Measurements from ENCODE around the gene ORAI3. TPM values are rescaled to one million over a fixed set of nuclear protein-coding genes. Genes with fewer than 3 reads are reported as not detected.

The ORAI3 gene
- total and polyA plus RNA-seq, 9 donors: 21.5 to 30.8 (median 25.2) TPM

GRCh38 chr16:31003744-31004143, 54.9 kb downstream of the ORAI3 start:
- WGBS, 3 donors: 89 to 93% (median 91%) methylated on average over 6 of the region's 6 CpGs

More at GRCh38 chr16:31003744-31004143, 54.9 kb downstream of the ORAI3 start:
- Histone ChIP-seq H3K9me3 (no peaks in the 10 kb centered on the region), H3K27me3 (no peaks in the 10 kb centered on the region), H3K4me1 (ENCODE audit: insufficient read depth) (peaks cover 11% of the 10 kb centered on the region), H3K36me3 (no peaks in the 10 kb centered on the region), H3K4me3 (no peak overlapping the region), H3K27ac (no peak overlapping the region)
- intact Hi-C loops (cut with DNase I): no loop called here
- no peak for TF ChIP-seq CTCF (IDR thresholded peaks at IDR 0.05)
- no peak for TF ChIP-seq EP300 (IDR thresholded peaks at IDR 0.05)
- TF ChIP-seq POLR2A (IDR thresholded peaks at IDR 0.05): no peak
- DNase-seq: no peak

Small RNAs within 50 kb of the gene (small RNA-seq; reads per million reads assigned to genes)
- not detected for gene AC135048.1

Other genes with a start within 250 kb of the ORAI3 start
- 10 to 100 TPM; 11.4 to 73.1 (median 55.1) TPM for gene SRCAP, start 249.9 kb upstream of the ORAI3 start, total RNA-seq
- gene SRCAP, start 249.9 kb upstream of the ORAI3 start, polyA plus RNA-seq: 10 to 100 TPM; 13.5 to 20.9 TPM
- 10 to 100 TPM; 14.2 to 41.6 (median 21.0) TPM for gene PHKG2, start 200.6 kb upstream of the ORAI3 start, total RNA-seq
- gene PHKG2, start 200.6 kb upstream of the ORAI3 start, polyA plus RNA-seq: 10 to 100 TPM; 13.1 to 20.6 TPM
- 10 to 100 TPM in 1 of 7 donors, 1 to 10 TPM in 6; 1.2 to 27.0 (median 5.1) TPM for gene CFAP119, start 187.0 kb upstream of the ORAI3 start, total RNA-seq
- gene CFAP119, start 187.0 kb upstream of the ORAI3 start, polyA plus RNA-seq: 1 to 10 TPM; 2.1 to 4.6 TPM
- gene RNF40, start 186.7 kb upstream of the ORAI3 start, total RNA-seq: 100 to 1,000 TPM in 3 of 7 donors, 10 to 100 TPM in 4; 74.4 to 143 (median 94.3) TPM
- 100 to 1,000 TPM in 1 of 2 donors, 10 to 100 TPM in 1; 67.2 to 110 TPM for gene RNF40, start 186.7 kb upstream of the ORAI3 start, polyA plus RNA-seq
- 10 to 100 TPM in 6 of 7 donors, 1 to 10 TPM in 1; 9.4 to 26.3 (median 21.9) TPM for gene ZNF629, start 161.9 kb upstream of the ORAI3 start, total RNA-seq
- 10 to 100 TPM in 1 of 2 donors, 1 to 10 TPM in 1; 8.2 to 12.4 TPM for gene ZNF629, start 161.9 kb upstream of the ORAI3 start, polyA plus RNA-seq
- gene BCL7C, start 55.0 kb upstream of the ORAI3 start, total RNA-seq: 10 to 100 TPM; 34.4 to 54.8 (median 49.0) TPM
- 10 to 100 TPM; 13.3 to 44.1 TPM for gene BCL7C, start 55.0 kb upstream of the ORAI3 start, polyA plus RNA-seq
- 10 to 100 TPM in 5 of 7 donors, 1 to 10 TPM in 2; 7.0 to 22.4 (median 14.4) TPM for gene CTF1, start 52.5 kb upstream of the ORAI3 start, total RNA-seq
- gene CTF1, start 52.5 kb upstream of the ORAI3 start, polyA plus RNA-seq: 10 to 100 TPM in 1 of 2 donors, 1 to 10 TPM in 1; 7.9 to 16.2 TPM
- gene FBXL19, start 25.5 kb upstream of the ORAI3 start, total RNA-seq: 10 to 100 TPM; 10.2 to 24.3 (median 15.4) TPM
- gene FBXL19, start 25.5 kb upstream of the ORAI3 start, polyA plus RNA-seq: 10 to 100 TPM in 1 of 2 donors, 1 to 10 TPM in 1; 1.6 to 12.4 TPM
- 10 to 100 TPM in 5 of 7 donors, 1 to 10 TPM in 2; 5.0 to 31.8 (median 24.9) TPM for gene SETD1A, start 8.7 kb downstream of the ORAI3 start, total RNA-seq
- gene SETD1A, start 8.7 kb downstream of the ORAI3 start, polyA plus RNA-seq: 10 to 100 TPM in 1 of 2 donors, 1 to 10 TPM in 1; 5.8 to 17.1 TPM
- 10 to 100 TPM in 4 of 7 donors, 1 to 10 TPM in 3; 8.0 to 24.5 (median 10.5) TPM for gene HSD3B7, start 36.1 kb downstream of the ORAI3 start, total RNA-seq
- gene HSD3B7, start 36.1 kb downstream of the ORAI3 start, polyA plus RNA-seq: 1 to 10 TPM; 3.9 to 8.0 TPM
- gene STX1B, start 61.6 kb downstream of the ORAI3 start, total RNA-seq: 1 to 10 TPM in 4 of 7 donors, under 1 TPM in 3; 0.34 to 1.5 (median 1.0) TPM
- gene STX1B, start 61.6 kb downstream of the ORAI3 start, polyA plus RNA-seq: under 1 TPM; 0.36 to 0.57 TPM
- 10 to 100 TPM; 26.2 to 73.8 (median 59.2) TPM for gene STX4, start 84.5 kb downstream of the ORAI3 start, total RNA-seq
- 10 to 100 TPM; 34.4 to 53.7 TPM for gene STX4, start 84.5 kb downstream of the ORAI3 start, polyA plus RNA-seq
- 1 to 10 TPM; 4.2 to 7.4 (median 5.7) TPM for gene ZNF668, start 125.2 kb downstream of the ORAI3 start, total RNA-seq
- 1 to 10 TPM; 1.3 to 6.7 TPM for gene ZNF668, start 125.2 kb downstream of the ORAI3 start, polyA plus RNA-seq
- gene ZNF646, start 125.4 kb downstream of the ORAI3 start, total RNA-seq: 10 to 100 TPM; 12.4 to 16.3 (median 14.8) TPM
- 10 to 100 TPM in 1 of 2 donors, 1 to 10 TPM in 1; 2.3 to 12.0 TPM for gene ZNF646, start 125.4 kb downstream of the ORAI3 start, polyA plus RNA-seq
- gene PRSS53, start 139.9 kb downstream of the ORAI3 start, total RNA-seq: 1 to 10 TPM; 1.1 to 2.9 (median 1.5) TPM
- gene PRSS53, start 139.9 kb downstream of the ORAI3 start, polyA plus RNA-seq: 1 to 10 TPM in 1 of 2 donors, under 1 TPM in 1; 0.30 to 1.4 TPM
- 100 to 1,000 TPM in 1 of 7 donors, 10 to 100 TPM in 6; 72.1 to 114 (median 84.5) TPM for gene VKORC1, start 145.7 kb downstream of the ORAI3 start, total RNA-seq
- gene VKORC1, start 145.7 kb downstream of the ORAI3 start, polyA plus RNA-seq: 100 to 1,000 TPM; 117 to 141 TPM
- 10 to 100 TPM; 34.1 to 51.9 (median 40.5) TPM for gene BCKDK, start 159.3 kb downstream of the ORAI3 start, total RNA-seq
- 10 to 100 TPM; 18.6 to 29.2 TPM for gene BCKDK, start 159.3 kb downstream of the ORAI3 start, polyA plus RNA-seq
- gene KAT8, start 168.6 kb downstream of the ORAI3 start, total RNA-seq: 100 to 1,000 TPM in 4 of 7 donors, 10 to 100 TPM in 3; 71.5 to 129 (median 105) TPM
- 10 to 100 TPM; 66.4 to 87.0 TPM for gene KAT8, start 168.6 kb downstream of the ORAI3 start, polyA plus RNA-seq
- gene PRSS8, start 186.7 kb downstream of the ORAI3 start, total RNA-seq: 10 to 100 TPM in 1 of 7 donors, 1 to 10 TPM in 4, not detected in 2; 1.4 to 47.0 (median 2.4) TPM
- gene PRSS8, start 186.7 kb downstream of the ORAI3 start, polyA plus RNA-seq: under 1 TPM in 1 of 2 donors, not detected in 1; 0.05 TPM
- gene PRSS36, start 201.0 kb downstream of the ORAI3 start, total RNA-seq: 1 to 10 TPM in 4 of 7 donors, under 1 TPM in 2, not detected in 1; 0.28 to 2.1 (median 1.3) TPM
- under 1 TPM in 1 of 2 donors, not detected in 1; 0.96 TPM for gene PRSS36, start 201.0 kb downstream of the ORAI3 start, polyA plus RNA-seq
- gene FUS, start 231.1 kb downstream of the ORAI3 start, total RNA-seq: 100 to 1,000 TPM in 5 of 7 donors, 10 to 100 TPM in 2; 62.2 to 436 (median 355) TPM
- gene FUS, start 231.1 kb downstream of the ORAI3 start, polyA plus RNA-seq: 100 to 1,000 TPM; 309 to 469 TPM